GM21367 (cell line): ENCODE results near the gene LYSMD1.

ENCODE experiments used
- ATAC-seq: cut with Tn5 transposase; IDR thresholded peaks from one replicate; pipeline ENCODE4 v1.9.1; 2021; ENCODE audit not compliant: unreplicated experiment

The LYSMD1 gene

GRCh38 chr1:151142411-151143056, 23.2 kb downstream of the LYSMD1 start:
- ATAC-seq = no peak

- ATAC-seq = no peak
Measured at GRCh38 chr1:151137789-151138188, 27.9 kb downstream of the LYSMD1 start.

GRCh38 chr1:151135433-151136385, 30.0 kb downstream of the LYSMD1 start:
- no peak for ATAC-seq

GRCh38 chr1:151134991-151135390, 30.7 kb downstream of the LYSMD1 start:
- ATAC-seq = no peak

- no peak for ATAC-seq
Measured at GRCh38 chr1:151134396-151134795, 31.3 kb downstream of the LYSMD1 start.

- ATAC-seq = no peak
Measured at GRCh38 chr1:151133018-151133806, 32.5 kb downstream of the LYSMD1 start.

- no peak for ATAC-seq
Measured at GRCh38 chr1:151132335-151133017, 33.2 kb downstream of the LYSMD1 start.

- no peak for ATAC-seq
Measured at GRCh38 chr1:151131701-151132334, 33.9 kb downstream of the LYSMD1 start.

- no peak for ATAC-seq
Measured at GRCh38 chr1:151130987-151131586, 34.6 kb downstream of the LYSMD1 start.

GRCh38 chr1:151128800-151129199, 36.9 kb downstream of the LYSMD1 start:
- ATAC-seq = no peak

GRCh38 chr1:151124763-151125403, 40.8 kb downstream of the LYSMD1 start:
- ATAC-seq = no peak

GRCh38 chr1:151113877-151114276, 51.8 kb downstream of the LYSMD1 start:
- no peak for ATAC-seq
